Stimulated activated CD8-positive, alpha-beta memory T cell treated with anti-CD3 and anti-CD28 coated beads, Interleukin-4, amount 100 ng/mL, for 24 hours (primary cell): ENCODE measurements around the gene SRL.

ENCODE experiments used
- DNase-seq: peaks from one replicate; pipeline ENCODE4 v3.0.0-alpha.2; 2020; ENCODE audit warnings: low read depth

SRL gene

DNA sequence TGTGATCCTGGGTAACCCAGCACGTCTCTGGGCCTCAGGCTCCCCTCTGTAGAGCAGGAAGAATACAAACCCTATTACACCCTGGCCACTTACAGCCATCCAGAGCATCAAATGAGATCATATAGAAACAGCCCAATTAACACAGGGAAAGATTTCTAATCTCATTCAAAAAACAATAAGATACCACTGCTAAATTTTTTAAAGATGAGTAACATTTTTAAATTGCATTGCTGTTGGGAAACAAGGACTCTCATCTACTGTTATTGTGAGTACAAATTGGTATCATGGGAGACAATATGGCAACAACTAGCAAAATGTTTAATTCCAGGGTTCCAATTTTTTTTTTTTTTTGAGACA, 41.1 kb downstream of the SRL start:
- no peak for DNase-seq

DNA sequence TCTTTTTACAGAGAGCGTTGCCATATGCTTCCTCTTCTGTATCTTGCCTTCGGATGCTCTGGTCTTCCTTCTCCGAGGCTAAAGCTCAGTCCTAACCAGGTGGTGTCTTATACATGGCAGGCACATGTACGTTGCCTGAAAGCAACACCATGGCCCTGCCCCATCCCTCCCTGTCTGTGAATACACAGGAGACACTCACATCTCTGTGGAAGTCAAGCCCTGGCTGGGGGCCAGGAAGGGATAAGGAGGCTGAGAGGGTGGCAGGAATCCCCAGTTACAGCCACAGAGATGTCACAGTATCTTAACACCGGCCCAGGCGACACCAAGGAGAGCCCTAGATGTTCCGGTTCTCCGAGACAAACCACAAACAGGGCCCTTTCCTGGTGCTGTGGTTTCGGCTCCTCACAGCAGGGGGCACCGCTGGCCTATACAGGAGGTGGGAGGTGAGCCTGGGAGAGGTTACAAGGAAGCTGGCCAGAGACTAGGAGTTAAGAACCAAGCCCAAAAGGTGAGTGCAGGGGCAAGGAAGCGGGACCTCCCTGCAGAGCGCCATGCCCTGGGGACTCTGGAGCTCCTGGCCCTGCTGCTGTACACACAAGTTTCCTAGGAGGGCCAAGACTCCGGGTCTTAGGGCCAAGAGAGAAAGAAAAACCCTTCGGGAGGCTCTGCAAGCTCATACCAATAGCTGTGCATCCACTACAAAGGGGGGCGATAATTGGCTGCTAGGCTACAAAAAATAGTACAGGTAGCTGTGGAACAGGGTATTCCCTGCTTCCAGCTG, 41.7 kb downstream of the SRL start:
- DNase-seq, result no peak

DNA sequence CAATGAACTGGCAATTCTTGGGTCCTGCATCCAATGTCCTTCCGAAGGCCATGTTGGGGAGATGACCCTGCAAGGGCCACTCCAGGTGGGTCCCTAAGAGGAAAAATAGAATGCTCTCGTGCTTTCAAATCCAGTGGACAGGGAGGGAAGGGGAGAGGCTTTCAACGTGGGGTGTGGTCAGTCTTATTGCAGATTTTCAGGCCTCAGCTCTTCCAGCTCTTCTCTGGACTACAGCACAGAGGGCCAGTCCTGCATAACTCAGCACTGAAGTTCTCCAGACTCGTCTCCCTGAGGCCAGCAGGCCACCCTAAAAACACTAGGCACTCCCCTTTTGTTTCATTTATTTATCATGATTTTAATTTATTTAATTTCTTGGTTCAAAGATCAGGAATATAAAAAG, 43.1 kb downstream of the SRL start:
- DNase-seq, result no peak

DNA sequence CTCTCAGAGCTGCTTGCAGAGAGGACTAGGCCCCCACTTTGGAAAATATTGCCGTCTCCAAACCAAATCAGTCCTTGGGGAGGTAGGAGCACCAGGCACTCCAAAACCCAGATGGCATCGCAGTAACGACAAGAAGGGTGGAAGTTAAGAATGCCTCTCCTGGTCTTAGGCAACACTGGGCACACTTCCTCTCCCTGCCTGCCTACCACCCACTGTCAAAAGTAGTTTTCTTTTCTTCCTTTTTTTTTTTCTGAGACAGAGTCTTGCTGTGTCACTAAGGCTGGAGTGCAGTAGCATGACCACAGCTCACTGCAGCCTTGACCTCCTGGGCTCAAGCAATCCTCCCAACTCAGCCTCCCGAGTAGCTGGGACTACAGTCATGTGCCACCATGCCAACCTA, 47.2 kb downstream of the SRL start:
- DNase-seq, result no peak

DNA sequence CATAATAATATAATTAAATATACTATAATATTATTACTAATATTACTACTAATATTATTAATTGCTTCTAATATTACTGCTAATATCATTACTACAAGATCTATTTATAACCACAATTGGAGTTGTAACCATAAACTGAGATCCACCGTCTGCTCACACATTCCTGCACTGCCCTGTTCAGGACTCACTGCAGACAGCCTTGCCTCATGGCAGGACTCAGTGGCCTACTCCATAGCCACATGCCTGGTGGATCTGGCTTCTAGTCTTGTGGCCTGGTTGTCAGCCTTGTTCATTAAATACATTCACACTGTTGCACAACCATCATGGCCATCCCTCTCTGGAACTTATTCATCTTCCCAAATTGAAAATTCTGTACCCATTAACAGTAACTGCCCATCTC, 48.0 kb downstream of the SRL start:
- no peak for DNase-seq

DNA sequence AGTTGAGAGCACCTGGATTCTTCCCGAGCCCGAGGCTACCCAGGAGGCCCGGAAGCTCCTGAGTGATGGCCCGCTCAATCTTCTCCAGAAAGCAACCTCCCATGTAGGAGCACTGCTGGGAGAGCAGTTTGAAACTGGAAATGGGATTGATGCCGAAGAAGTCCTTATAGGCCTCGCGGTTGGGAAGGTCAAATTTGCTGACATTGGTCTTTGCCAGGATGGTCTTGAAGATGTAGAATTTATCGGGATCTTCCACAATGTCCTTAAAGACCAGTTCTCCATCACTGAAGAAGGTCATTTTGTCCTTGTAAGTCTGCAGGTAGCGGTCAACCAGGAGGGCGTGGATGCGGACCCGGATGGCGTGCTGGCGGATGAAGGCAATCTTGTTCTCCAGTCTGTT, 49.7 kb downstream of the SRL start:
- no peak for DNase-seq

DNA sequence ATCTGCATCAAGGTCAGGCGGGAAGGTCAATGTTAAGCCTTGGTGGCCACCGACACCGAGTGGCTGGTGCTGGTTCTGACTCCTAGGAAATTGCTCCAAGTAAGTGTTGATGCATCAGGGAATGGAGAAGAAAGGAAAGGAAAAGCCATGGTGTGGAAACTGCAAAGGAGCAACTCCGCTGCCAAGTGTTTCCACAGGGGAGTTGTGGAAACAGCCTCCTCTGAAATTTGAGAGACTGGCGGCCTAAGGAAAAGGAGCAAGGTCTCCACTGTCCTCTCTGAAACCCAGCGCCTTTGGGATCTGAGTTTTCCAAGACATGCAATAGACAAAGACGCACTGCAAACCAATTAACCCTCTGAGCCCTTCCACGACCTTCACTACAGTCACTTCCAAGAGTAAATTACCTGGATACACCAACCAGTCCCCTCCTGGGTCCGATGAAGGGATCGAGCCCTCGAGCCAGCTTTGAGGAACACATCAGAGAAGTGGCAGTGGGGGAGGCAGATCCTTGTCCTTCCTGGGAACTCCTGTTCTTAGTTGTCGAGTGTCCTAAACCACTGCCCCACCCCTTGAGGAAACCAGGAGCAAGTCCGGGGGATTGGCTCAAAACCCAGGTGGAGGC, 51.1 kb downstream of the SRL start:
- no peak for DNase-seq

DNA sequence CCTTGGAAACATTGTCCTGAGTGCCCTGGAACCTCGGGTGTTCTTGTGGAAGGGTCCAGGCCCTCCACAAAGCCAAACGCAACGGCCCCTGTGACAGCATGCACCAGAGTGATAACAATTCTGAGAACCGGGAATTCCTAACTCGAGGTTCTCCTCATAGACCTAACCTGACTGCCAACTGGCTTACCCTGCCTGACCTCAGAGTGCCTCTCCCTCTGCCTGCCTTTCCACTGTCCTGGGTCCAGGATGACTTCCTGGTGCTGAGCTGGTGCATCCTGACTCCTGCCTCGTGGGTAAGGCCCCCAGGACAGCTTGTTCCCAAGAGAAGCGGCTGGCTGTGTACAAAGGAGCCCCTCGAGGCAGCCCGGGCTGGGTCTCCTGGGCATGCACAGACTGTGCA, 51.8 kb downstream of the SRL start:
- DNase-seq, result no peak

DNA sequence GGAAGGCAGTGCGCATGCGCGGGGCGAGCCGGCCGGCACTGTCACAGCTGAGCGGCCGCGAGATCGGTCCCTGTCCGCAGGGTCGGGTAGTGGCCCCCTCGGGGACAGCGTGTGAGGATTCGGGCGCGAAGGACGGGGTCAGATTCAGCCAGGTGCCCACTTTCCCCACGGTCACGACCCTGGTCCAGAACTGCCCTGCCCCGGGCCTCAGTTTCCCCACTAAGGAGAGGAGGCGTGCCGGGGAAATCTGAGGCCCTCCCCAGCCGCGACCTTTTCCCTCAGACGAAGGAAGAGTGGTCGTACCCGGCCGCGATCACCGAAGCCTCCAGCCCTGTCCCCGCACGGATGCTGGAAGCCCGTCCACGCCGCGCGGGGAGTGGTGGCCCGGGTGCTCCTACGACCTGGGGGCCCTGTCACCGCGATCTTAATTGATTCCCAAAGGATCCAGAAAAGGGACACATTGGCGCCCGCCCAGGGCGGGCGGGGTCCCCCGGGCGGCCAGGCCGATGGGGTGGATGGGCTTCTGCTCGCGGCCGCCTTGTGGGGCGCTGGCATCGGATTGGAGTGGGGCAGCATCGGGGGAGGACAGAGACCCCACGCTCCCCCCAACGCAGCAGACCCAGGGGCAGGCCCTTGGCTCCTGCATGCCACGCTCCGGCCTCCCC, 57.7 kb downstream of the SRL start:
- DNase-seq, result no peak

DNA sequence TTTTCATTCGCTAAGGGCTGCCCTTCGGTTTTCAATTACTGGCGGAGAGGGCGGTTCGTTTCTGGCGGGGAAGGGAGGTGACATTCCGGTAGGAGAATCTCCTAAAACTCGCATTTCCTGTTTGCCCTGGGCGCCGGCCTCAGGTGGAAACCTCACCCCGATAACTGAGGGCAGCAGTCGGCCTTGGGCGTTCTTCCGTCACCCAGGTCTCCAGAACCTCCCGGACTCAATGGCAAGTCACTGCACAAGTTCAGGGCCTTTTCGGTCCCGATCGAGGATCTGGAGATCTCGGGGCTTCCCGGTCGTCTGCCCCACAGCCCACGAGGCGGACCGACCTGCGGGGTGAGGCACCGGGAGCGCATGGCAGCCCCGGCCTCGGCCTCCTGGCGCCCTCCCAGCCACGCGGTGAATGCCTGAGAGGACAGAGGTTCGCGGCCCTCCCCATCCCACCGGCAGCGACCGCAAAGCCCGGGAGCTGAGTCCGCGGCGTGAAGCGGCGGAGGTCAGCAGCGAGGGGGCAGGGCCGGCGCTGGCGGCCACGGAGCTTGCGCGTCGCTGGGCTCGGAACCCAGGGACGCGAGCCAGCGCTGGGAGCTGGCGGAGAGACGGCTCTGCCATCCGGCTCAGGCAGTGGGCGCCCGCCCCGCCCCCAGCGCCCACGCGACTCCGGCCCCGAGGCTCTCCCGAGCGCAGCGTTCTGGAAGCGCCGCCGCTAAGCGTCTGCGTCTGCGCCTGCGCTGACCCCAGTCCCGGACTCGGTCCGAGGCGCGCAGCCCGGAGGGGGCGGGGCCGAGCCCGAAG, 58.4 kb downstream of the SRL start:
- peak; percentile 90 for DNase-seq

DNA sequence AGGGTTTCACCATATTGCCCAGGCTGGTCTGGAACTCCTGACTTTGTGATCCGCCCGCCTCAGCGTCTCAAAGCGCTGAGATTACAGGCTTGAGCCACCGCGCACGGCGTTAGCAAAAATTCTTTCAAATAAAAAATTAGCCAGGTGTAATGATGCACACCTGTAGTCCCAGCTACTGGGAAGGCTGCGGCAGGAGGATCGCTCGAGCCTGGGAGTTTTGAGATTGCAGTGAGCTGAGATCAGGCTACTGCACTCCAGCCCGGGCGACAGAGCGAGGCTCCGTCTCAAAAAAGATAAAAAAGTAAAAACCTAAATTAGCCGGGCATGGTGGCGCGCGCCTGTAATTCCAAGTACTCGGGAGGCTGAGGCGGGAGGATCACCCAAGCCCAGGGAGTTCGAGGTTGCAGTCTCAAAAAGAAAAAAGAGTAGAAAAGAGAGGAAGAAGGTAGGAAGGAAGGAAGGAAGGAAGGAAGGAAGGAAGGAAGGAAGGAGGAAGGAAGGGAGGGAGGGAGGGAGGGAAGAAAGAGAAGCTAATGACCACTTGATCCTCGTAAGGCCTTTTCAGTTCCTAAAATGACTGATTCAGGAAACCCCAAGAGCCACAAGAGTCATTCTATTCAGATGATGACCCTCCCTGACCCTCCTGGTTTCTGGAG, 59.2 kb downstream of the SRL start:
- DNase-seq, result no peak

DNA sequence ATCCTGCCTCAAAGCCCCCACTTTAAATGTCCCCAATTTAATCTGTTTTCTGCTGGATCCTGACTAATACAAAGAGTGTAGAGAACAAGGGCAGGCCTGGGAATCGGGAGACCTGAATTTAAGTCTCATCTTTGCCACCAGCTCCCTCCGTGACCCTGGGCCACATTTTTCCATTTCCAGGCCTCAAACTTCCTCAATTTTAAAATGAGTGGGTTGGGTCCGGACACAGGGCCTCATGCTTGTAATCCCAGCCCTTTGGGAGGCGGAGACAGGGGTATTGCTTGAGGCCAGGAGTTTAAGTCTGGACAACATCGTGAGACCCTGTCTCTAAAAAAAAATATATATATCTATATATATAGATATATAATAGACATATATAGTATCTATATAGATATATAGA, 61.4 kb downstream of the SRL start:
- DNase-seq, result no peak

DNA sequence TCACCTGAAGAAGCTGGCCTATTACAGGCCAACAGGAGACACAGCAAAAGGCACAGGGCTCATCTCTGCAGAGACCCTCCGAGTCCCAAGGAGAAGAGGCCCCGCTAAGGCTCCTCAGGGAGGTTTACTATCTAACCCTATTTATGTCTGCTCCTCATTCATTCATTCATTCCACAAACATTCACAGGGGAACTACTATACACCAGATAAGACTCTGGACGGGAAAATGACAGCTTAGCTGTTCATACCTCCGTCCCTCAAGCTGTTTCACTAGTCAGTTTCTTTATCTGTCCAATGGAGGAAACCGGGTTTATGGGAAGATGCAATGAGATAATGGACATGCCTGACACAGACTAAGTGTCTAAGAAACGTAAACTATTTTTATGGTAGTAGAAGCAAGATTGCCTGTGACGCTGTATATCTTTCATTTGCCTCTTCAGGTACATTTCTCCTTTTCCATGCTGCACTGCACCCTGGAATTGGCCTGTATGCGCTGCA, 62.1 kb downstream of the SRL start:
- DNase-seq, result no peak

DNA sequence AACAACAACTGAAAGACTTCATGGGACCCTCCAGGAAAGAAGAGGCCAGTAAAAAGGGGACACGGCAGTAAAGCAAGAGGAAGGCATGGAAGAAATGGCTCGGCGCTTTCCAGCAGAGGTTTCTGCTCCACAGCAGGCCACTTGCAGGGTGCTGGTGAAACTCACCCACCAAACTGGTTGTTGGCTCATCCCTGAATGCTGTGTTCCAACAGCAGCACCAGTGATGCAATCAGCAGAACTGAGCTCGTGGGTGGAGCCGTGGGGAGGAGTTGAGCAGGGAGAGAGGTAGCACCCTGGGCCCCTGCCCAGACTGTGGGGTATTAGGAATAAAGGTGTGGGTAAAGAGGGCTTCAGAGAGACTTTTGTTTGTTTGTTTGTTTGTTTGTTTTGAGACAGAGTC, 62.9 kb downstream of the SRL start:
- DNase-seq, result no peak

DNA sequence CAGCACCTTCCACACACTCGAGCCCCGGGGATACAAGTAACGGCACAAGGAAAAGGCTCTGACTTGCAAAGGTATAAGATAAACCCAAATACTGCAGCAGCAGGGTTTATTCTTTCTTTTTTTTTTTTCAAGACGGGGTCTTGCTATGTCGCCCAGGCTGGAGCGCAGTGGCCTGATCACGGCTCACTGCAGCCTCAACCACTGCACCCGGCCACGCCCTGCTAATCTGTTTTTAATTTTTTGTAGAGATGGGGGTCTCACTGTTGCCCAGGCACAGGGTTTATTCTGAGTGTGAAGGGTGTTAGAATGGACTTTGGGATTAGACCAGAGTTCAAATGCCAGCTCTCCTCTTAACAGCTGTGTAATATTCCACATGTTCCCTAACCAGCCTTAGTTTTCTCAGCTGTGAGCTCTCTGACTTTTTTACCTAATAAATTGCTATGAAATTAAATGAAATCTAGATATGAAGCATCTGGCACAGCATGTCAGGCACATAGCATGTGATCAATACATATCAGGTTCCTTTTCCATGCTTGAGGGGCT, 63.3 kb downstream of the SRL start:
- no peak for DNase-seq

DNA sequence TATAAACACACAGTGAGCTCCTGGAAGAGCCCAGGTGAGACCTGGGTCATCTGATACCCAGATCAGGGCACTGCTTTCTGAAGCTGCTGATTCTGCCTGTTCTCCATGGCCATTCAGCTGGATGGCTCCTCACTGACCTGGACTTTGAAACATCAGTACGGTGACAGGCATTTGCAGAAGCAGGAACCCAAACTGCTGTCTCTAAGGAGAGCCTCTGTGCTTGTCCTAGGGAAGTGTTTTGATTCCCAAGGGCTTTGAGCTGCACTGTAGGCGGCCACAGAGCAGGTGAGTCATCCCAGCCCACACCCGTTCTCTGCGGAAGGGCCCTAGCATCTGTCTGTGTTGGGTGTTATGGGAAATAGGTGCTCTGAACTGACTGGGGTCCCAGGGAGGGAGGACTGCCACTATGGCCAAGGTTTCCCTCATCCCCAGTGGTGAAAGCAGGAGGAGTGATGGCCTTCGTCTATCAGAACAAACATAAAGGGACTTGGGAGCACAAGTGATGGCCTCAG, 64.9 kb downstream of the SRL start:
- DNase-seq, result no peak

DNA sequence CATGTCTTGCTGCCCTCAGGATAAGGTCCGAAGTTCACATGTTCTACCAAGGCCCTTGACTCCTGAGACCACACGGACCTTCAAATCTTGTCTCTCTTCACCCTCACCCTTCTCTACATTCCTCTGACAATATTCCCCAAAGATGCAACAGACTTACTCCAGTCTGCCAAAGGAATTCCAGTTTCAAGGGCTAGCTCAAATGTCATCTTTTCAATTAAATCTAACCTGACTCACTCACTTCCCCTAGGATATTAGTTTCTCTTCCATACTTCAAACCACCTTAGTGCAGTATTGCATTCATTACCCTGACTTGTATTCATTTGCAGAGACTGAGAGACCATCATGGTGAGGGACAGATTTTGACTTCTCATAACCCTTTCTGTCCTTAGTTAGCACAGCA, 66.0 kb downstream of the SRL start:
- DNase-seq, result no peak

DNA sequence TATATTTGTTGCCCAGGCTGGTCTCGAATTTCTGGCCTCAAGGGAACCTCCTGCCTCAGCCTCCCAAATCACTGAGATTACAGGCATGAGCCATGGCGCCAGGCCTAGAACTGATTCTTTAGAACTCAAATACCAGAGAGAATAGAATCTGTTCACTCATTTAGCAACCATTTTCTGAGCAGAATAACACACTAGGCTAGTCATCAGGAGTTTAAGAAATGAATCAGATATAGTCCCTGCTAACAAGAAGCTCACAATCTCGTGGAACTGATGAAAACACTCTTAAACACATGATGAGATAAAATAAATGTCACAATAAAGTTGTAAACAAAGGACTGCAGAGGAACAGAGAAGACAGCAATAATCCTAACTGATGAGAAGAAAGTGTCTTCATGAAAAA, 69.8 kb downstream of the SRL start:
- no peak for DNase-seq

DNA sequence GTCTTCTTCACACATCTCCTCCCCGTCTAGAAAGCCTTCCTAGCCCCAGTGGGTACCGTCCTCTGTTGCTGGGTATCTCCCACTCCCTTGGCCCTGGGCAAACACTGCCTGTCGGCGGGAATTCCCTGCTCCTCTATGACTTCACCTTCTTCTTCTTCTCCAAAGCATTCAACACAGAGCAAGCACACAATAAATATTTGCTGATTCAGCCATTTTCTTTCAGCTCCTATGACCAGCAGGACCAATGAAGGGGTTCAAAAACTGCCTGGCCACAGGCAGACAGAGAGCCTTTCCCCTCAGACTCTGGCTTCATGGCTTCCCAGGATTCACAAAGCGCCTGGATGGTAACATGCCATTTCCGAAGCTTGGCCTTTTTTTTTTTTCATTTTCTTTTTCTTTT, 72.5 kb downstream of the SRL start:
- DNase-seq, result no peak

DNA sequence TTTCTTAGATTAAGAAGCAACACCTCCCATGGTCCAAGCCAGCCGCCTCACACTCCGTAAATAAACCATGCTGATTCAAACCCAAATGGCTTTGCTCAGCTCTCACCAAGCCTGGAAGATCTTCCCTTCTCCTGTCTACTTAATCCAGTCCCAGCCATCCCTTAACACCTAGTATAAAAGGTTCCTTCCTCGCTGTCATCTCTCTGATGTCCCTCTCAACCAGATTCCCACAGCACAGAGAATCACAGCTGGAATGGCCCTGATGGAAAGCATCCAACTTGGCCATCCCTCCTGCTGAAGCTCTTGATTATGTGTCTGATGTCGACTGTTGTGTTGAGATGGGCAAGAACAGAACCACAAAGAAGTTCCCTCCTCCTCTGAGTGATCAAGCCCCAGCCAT, 75.1 kb downstream of the SRL start:
- no peak for DNase-seq

DNA sequence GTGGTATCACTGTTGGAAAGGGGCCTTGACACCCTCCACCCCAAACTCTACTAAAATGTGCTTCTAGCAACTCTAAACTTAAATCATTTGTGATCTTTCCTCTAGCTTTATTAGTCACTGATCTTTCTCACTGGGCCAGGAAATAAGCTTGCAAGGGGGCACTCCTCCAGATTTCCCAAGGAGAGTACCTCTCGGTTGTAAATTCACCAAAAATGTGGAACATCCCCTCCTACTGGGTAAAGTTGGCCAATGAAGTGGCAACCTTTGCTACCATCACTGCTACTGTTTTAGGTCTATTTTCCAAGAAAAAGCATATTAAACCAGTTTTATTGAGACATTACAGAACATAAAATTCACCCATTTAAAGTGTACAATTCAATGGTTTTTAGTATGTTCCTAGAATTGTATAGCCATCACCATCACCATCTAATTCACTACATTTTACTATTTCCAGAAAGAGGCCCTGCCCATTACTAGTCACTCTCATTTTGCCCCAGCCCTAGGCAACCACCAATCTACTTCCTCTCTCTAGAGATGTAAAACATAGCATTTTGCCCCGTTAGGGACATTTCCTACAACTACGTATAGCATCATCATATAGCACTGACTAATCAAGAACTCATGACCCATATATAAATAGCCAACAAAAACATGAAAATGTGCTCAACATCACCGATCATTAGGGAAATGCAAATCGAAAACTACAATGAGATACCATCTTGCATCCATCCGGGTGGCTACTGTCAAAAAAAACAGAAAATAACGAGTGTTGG, 81.0 kb downstream of the SRL start:
- no peak for DNase-seq
